NCI-H69 (cell line): ENCODE data around the gene PLD1.

Experiments
- DNase-seq: peaks from one replicate; lab custom pipeline; 2025; lab: John Stamatoyannopoulos, UW

Gene PLD1

GRCh38 chr3:171561596-171562323, 248.5 kb downstream of the PLD1 start:
- DNase-seq, result no peak

- DNase-seq, result no peak
Measured at GRCh38 chr3:171559586-171559985, 250.7 kb downstream of the PLD1 start.

GRCh38 chr3:171558188-171558696, 252.0 kb downstream of the PLD1 start:
- no peak for DNase-seq

GRCh38 chr3:171557173-171557572, 253.1 kb downstream of the PLD1 start:
- no peak for DNase-seq

GRCh38 chr3:171556574-171557145, 253.6 kb downstream of the PLD1 start:
- DNase-seq, result peak; percentile 42

GRCh38 chr3:171556148-171556547, 254.1 kb downstream of the PLD1 start:
- no peak for DNase-seq

GRCh38 chr3:171553086-171553485, 257.2 kb downstream of the PLD1 start:
- no peak for DNase-seq

- no peak for DNase-seq
Measured at GRCh38 chr3:171552531-171552930, 257.8 kb downstream of the PLD1 start.

GRCh38 chr3:171551296-171551695, 259.0 kb downstream of the PLD1 start:
- no peak for DNase-seq
